D721Med (cell line): ENCODE results near the gene CSAD.
"Not testable (repeated sequence)": the region's sequence is repeated elsewhere in the genome, so short reads cannot be mapped to it uniquely, and the experiment has no call there.

Experiments used
- DNase-seq: peaks from one replicate; pipeline ENCODE4 v3.0.0; 2011; ENCODE audit warnings: low spot score; ENCODE audit not compliant: insufficient read length
- FAIRE-seq: peaks from 2 replicates; lab custom pipeline; 2011; peaks lifted over from hg19 to GRCh38; lab: Jason Lieb, UNC
- CTCF ChIP-seq: IDR thresholded peaks from 2 replicates; pipeline ENCODE4 v1.5.1; 2012; ENCODE audit warnings: mild to moderate bottlenecking, control low read depth; ENCODE audit not compliant: insufficient read depth; ENCODE audit errors: missing control alignments

Gene CSAD

GRCh38 chr12:53204351-53204750 is 23.6 kb upstream of the CSAD start:
- no peak for FAIRE-seq
- TF ChIP-seq CTCF: no peak
- no peak for DNase-seq

GRCh38 chr12:53202316-53202715 is 21.6 kb upstream of the CSAD start:
- DNase-seq, FAIRE-seq: not testable (repeated sequence)

GRCh38 chr12:53201639-53202038 is 20.9 kb upstream of the CSAD start:
- no peak for TF ChIP-seq CTCF
- DNase-seq: no peak
- FAIRE-seq: no peak

- no peak for TF ChIP-seq CTCF
- DNase-seq: no peak
- no peak for FAIRE-seq
Observed at GRCh38 chr12:53201177-53201541, 20.4 kb upstream of the CSAD start.

GRCh38 chr12:53200458-53201176 is 19.9 kb upstream of the CSAD start:
- FAIRE-seq (no peak), DNase-seq (no peak)
- no peak for TF ChIP-seq CTCF

- DNase-seq: no peak
- no peak for TF ChIP-seq CTCF
- no peak for FAIRE-seq
Observed at GRCh38 chr12:53200107-53200457, 19.4 kb upstream of the CSAD start.

GRCh38 chr12:53199700-53200099 is 19.0 kb upstream of the CSAD start:
- FAIRE-seq (no peak), DNase-seq (no peak)
- TF ChIP-seq CTCF: no peak
